Prostate gland (tissue), 2 donors: ENCODE results near the gene KIF12.

Experiments
- POLR2AphosphoS5 ChIP-seq: sonication (generic); formaldehyde crosslinking; IDR thresholded peaks from one replicate; pipeline ENCODE4 v1.6.1; 2017; ENCODE audit warnings: antibody characterized with exemption
- TF ChIP-seq, protein P1 (sequence below), 4 experiments: fragments of 200-600 bp in 2 of 4; fragments of 450-650 bp in 2 of 4; sonication (generic) in 2 of 4; IDR thresholded peaks; 1 replicate in 3 of 4; 2 replicates in 1 of 4; pipeline ENCODE4 v1.5.1; 2016 to 2019; ENCODE audit warnings: antibody characterized with exemption in 4 of 4, mild to moderate bottlenecking in 2 of 4, moderate library complexity in 2 of 4

- TF ChIP-seq POLR2AphosphoS5 = no peak
- TF ChIP-seq, protein P1, sequence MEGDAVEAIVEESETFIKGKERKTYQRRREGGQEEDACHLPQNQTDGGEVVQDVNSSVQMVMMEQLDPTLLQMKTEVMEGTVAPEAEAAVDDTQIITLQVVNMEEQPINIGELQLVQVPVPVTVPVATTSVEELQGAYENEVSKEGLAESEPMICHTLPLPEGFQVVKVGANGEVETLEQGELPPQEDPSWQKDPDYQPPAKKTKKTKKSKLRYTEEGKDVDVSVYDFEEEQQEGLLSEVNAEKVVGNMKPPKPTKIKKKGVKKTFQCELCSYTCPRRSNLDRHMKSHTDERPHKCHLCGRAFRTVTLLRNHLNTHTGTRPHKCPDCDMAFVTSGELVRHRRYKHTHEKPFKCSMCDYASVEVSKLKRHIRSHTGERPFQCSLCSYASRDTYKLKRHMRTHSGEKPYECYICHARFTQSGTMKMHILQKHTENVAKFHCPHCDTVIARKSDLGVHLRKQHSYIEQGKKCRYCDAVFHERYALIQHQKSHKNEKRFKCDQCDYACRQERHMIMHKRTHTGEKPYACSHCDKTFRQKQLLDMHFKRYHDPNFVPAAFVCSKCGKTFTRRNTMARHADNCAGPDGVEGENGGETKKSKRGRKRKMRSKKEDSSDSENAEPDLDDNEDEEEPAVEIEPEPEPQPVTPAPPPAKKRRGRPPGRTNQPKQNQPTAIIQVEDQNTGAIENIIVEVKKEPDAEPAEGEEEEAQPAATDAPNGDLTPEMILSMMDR (IDR thresholded peaks at IDR 0.05) = no peak
Observed at GRCh38 chr9:114146735-114147134, 47.6 kb upstream of the KIF12 start.
